ENCODE results near the gene OR10H1.
A peak's percentile ranks its signal among the peaks of the same experiment; 100 is the strongest.
"Not testable (repeated sequence)": the region's sequence is repeated elsewhere in the genome, so short reads cannot be mapped to it uniquely, and the experiment has no call there.

The OR10H1 gene

GRCh38 chr19:15815306-15815705 lies at the start of gene OR10H1:
TSS of gene OR10H1 (minus strand) at chr19:15815664. CDS start at chr19:15808037, 7,627 bp downstream.
- no peak for DNase-seq (ENCODE audit: low read depth)

- DNase-seq (ENCODE audit: low read depth), result no peak
These were observed 49.4 kb upstream of the OR10H1 start for GRCh38 chr19:15864824-15865223.

GRCh38 chr19:15863272-15863671 lies 47.8 kb upstream of the OR10H1 start:
- no peak for DNase-seq (ENCODE audit: low read depth)

- DNase-seq (ENCODE audit: low read depth), result no peak
These were observed 47.0 kb upstream of the OR10H1 start for GRCh38 chr19:15862444-15862843.

- no peak for DNase-seq (ENCODE audit: low read depth)
These were observed 45.1 kb upstream of the OR10H1 start for GRCh38 chr19:15860522-15860921.

- DNase-seq (ENCODE audit: low read depth), result no peak
These were observed 43.7 kb upstream of the OR10H1 start for GRCh38 chr19:15859187-15859586.

GRCh38 chr19:15850385-15850784 lies 34.9 kb upstream of the OR10H1 start:
- DNase-seq (ENCODE audit: low read depth), result no peak

GRCh38 chr19:15846923-15847322 lies 31.5 kb upstream of the OR10H1 start:
- DNase-seq (ENCODE audit: low read depth), result no peak

GRCh38 chr19:15843894-15844222 lies 28.4 kb upstream of the OR10H1 start:
- DNase-seq (ENCODE audit: low read depth), result not testable (repeated sequence)

- DNase-seq (ENCODE audit: low read depth), result no peak
These were observed 27.9 kb upstream of the OR10H1 start for GRCh38 chr19:15843203-15843893.

- DNase-seq (ENCODE audit: low read depth), result no peak
These were observed 26.6 kb upstream of the OR10H1 start for GRCh38 chr19:15841875-15842569.

- DNase-seq (ENCODE audit: low read depth), result no peak
These were observed 25.4 kb upstream of the OR10H1 start for GRCh38 chr19:15840833-15841232.

- DNase-seq (ENCODE audit: low read depth), result not testable (repeated sequence)
These were observed 24.4 kb upstream of the OR10H1 start for GRCh38 chr19:15839888-15840287.

- no peak for DNase-seq (ENCODE audit: low read depth)
These were observed 22.9 kb upstream of the OR10H1 start for GRCh38 chr19:15838351-15838750.

- no peak for DNase-seq (ENCODE audit: low read depth)
These were observed 21.8 kb upstream of the OR10H1 start for GRCh38 chr19:15837221-15837731.

GRCh38 chr19:15836330-15837220 lies 21.1 kb upstream of the OR10H1 start:
- DNase-seq (ENCODE audit: low read depth), result peak; percentile 92

GRCh38 chr19:15835565-15836329 lies 20.3 kb upstream of the OR10H1 start:
- peak; percentile 65 for DNase-seq (ENCODE audit: low read depth)

- DNase-seq (ENCODE audit: low read depth), result not testable (repeated sequence)
These were observed 18.8 kb upstream of the OR10H1 start for GRCh38 chr19:15834232-15834631.

GRCh38 chr19:15831626-15832025 lies 16.2 kb upstream of the OR10H1 start:
- no peak for DNase-seq (ENCODE audit: low read depth)

GRCh38 chr19:15829786-15830185 lies 14.3 kb upstream of the OR10H1 start:
- no peak for DNase-seq (ENCODE audit: low read depth)

GRCh38 chr19:15829306-15829698 lies 13.8 kb upstream of the OR10H1 start:
- DNase-seq (ENCODE audit: low read depth), result no peak

Data from T-helper 22 cell (primary cell).